ENCODE data around the gene LRRC2.

DNA sequence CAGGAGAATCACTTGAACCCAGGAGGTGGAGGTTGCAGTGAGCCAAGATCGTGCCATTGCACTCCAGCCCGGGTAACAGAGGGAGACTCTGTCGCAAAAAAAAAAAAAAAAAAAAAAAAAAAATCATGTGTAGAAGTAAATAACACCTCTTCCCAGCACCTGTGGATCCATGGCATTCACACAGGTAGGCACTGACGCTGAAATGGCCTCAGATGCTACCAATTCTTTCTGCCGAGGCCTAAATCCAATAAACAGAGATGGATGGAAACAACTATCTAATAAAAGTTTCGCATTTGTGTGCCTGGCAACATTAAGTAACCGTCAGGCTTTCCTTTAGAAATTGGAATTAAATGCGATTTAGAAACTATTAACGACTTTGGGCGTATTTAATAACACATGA is 10.3 kb upstream of the LRRC2 start:
- TF ChIP-seq POLR2AphosphoS5 (IDR thresholded peaks at IDR 0.05; ENCODE audit: borderline replicate concordance, low read depth, low read length): no peak
- no peak for TF ChIP-seq FOXP2 (optimal IDR thresholded peaks at IDR 0.05; ENCODE audit: control extremely low read depth, extremely low read length, insufficient read depth)
- no peak for TF ChIP-seq EZH2 (IDR thresholded peaks at IDR 0.05)

All from SK-N-MC (cell line).